Measurements from ENCODE around the gene LLGL1.

The LLGL1 gene

DNA sequence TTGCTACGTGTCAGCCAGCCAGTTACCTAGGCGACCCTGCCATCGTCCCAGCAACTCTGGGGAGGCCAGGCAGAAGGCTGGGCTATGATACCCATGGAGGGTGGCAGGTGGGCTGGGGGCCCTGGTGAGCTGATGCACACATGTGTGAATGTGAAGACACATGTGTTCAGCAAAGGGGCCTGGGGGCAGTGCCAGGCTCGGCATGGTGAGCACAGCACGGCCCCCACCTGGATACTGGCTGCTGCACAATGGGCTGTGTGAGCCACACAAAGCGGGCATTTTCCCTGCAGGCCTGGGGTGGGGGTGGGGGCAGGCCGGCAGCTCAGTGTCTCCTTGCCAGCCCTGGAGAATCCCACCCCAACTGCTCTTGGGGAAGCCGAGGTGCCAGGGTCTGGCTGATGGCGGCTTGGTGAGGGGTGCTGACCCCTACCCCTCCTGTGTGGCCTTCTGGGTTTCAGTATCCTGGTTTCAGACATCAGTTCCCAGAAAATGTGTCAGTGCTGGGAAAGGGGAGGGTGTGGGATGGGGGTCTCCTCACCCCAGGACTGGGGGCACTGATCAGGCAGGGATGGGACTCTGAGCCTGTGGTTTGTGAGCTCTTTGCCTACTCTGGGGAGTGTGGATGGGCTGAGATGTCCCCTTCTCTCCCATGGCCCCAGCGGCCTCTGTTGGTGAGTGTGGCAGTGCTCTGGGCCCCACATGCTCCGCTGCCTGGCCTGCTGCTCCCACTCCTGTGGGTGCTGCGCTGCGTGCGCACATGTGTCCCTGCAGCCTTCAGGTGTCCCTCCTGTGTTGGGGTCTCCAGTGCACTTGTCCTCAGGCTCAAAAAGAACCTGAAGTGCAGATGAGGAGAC, 5.1 kb downstream of the LLGL1 start:
- no peak for DNase-seq (ENCODE audit: low read depth)

DNA sequence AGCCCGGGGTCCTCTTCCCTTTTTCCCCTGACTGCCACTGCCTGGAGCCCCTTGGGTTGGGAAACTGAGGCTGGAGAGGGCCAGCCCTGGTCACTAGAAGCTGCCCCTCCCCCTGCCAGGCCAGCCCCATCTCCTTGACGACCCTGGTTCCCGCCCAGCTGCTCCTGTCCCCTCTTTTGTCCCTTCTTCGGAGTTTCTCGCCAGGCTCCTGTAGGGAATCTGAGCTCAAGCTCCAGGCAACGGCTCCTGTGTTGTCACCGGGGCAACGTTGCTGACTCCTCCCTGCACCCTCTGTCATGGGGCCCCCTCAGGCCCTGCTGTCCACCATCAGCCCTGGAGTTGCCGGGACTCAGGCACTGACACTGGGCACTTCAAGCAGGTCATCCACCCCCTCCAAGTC, 5.7 kb downstream of the LLGL1 start:
- DNase-seq (ENCODE audit: low read depth) = no peak

DNA sequence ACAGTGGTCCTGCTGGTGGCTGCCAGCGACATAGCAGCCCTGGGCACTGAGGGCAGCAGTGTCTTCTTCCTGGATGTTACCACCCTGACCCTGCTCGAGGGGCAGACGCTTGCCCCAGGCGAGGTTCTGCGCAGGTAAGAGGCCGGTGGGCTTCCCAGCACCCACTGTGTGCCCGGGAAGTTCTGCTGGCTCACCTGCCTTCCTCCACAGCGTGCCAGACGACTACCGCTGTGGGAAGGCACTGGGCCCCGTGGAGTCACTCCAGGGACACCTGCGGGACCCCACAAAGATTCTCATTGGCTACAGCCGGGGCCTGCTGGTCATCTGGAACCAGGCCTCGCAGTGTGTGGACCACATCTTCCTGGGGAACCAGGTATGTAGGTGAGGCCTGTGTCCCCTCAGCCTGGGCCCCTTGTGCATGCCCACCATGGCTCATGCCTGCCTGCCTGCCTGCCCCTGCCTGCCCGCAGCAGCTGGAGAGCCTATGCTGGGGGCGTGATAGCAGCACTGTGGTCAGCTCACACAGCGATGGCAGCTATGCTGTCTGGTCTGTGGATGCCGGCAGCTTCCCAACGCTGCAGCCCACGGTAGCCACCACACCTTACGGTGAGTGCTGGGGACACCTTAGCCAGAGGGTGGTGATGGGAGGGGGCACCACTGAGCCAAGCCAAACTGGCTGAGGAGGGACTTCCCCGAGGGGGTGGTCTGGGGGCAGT, 8.5 kb downstream of the LLGL1 start:
- no peak for DNase-seq (ENCODE audit: low read depth)

DNA sequence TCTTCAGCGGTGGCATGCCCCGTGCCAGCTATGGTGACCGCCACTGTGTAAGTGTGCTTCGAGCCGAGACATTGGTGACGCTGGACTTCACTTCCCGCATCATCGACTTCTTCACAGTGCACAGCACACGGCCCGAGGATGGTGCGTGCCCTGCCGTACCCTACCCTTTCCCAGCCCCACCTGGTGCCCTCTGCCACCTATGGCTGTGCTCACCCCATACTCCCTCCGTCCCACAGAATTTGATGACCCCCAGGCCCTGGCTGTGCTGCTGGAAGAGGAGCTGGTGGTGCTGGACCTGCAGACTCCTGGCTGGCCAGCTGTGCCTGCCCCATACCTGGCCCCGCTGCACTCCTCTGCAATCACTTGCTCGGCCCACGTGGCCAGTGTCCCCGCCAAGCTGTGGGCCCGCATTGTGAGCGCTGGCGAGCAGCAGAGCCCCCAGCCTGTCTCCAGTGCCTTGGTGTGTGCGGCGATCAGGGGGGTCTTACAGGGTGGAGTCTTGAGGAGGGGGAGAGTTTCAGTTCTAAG, 9.5 kb downstream of the LLGL1 start:
- no peak for DNase-seq (ENCODE audit: low read depth)

DNA sequence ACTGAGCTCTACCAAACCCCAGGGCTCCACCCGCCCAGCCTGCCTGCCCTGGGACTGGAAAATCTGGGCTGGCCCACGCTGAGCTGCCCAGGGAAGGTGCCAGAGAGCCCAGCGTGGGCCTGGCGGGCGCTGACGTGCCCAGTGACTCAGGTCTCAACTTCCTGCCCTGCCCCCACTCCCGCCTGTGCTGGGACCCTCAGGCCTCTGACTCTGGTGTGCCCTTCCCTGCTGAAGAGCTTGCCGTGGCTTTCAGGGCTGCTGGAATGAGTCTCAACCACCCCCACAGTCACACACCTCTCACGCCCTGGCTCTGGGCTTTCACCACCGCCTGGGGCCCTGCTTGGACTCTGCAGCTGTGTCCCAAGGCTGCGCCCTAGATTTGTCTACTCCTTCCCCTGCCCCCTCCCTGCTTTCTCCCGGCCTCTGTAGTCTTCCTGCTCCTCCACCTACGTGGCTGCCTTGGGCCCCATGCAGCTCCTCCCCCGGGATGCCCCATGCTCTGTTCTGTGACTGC, 10.4 kb downstream of the LLGL1 start:
- DNase-seq (ENCODE audit: low read depth) = peak; percentile 47

DNA sequence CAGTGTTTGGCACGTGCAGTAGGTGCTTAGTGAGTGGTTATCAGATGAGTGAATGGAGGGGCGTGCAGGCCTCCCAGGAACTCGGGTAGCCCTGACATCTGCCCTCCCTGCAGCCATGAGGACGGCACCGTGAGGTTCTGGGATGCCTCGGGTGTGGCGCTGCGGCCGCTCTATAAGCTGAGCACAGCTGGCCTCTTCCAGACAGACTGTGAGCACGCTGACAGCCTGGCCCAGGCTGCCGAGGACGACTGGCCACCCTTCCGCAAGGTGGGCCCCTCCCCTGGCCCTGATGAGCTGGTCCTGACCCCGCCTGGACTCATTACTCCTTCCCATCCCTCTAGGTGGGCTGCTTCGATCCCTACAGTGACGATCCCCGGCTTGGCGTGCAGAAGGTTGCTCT, 11.1 kb downstream of the LLGL1 start:
- no peak for DNase-seq (ENCODE audit: low read depth)

DNA sequence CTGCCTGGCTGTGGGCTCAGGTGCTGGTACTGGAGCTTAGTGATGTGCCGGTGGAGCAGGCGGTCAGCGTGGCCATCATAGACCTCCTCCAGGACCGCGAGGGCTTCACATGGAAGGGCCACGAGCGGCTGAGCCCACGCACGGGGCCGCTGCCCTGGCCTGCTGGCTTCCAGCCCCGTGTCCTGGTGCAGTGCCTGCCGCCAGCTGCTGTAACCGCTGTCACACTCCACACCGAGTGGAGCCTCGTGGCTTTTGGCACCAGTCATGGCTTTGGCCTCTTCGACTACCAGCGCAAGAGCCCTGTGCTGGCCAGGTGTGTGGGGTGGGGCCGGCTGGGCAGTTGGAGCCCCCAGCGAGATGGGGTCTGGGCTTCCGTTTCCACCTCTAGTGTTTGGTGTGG, 12.0 kb downstream of the LLGL1 start:
- no peak for DNase-seq (ENCODE audit: low read depth)

DNA sequence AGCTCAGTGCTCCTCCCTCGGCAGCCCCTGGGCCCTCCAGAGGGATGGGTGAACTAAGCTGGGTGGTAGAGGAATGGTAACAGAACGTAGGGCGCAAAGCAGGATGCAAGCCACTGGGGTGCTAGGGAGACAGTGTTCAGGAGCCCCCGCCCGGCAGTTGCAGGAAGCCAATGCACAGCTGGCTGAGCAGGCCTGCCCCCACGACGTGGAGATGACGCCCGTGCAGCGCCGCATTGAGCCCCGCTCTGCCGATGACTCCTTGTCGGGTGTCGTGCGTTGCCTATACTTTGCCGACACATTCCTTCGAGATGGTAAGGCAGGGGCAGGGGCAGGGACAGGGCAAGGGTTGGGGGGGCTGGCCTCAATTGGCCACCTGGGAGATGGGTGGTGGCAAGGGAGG, 12.9 kb downstream of the LLGL1 start:
- no peak for DNase-seq (ENCODE audit: low read depth)

DNA sequence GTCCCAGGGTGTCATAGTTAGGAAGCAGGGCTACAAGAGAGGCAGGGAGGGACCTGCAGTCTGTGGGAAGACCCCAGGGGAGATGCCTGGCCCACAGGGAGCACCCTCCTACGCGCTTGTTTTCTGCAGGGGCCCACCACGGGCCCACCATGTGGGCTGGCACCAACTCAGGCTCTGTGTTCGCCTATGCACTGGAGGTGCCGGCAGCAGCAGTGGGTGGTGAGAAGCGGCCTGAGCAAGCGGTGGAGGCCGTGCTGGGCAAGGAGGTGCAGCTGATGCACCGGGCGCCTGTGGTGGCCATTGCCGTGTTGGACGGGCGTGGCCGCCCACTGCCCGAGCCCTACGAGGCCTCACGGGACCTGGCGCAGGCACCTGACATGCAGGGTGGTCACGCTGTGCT, 15.0 kb downstream of the LLGL1 start:
- no peak for DNase-seq (ENCODE audit: low read depth)

DNA sequence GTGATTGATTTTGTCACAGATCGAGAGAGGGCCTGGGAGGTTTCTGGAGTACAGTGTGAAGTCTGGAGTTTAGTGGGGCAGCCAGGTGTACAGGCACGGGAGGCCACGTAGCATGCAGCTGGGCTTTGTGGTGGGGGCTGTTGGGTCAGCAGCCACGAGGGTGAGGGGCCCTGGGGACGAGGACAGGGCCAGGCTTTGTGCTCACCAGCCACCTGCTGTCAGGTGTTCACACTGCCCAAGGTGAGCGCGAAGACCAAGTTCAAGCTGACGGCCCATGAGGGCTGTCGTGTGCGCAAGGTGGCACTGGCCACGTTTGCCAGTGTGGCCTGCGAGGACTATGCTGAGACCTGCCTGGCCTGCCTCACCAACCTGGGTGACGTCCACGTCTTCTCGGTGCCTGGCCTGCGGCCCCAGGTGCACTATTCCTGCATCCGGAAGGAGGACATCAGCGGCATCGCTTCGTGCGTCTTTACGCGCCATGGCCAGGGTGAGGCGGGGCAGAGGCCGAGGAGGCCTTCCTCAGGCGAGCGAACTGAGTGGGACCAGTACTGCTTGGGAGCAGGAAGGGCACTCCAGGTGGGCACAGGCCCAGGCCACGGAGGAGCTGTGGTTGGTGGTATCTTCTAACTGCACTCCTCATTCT, 15.9 kb downstream of the LLGL1 start:
- no peak for DNase-seq (ENCODE audit: low read depth)

DNA sequence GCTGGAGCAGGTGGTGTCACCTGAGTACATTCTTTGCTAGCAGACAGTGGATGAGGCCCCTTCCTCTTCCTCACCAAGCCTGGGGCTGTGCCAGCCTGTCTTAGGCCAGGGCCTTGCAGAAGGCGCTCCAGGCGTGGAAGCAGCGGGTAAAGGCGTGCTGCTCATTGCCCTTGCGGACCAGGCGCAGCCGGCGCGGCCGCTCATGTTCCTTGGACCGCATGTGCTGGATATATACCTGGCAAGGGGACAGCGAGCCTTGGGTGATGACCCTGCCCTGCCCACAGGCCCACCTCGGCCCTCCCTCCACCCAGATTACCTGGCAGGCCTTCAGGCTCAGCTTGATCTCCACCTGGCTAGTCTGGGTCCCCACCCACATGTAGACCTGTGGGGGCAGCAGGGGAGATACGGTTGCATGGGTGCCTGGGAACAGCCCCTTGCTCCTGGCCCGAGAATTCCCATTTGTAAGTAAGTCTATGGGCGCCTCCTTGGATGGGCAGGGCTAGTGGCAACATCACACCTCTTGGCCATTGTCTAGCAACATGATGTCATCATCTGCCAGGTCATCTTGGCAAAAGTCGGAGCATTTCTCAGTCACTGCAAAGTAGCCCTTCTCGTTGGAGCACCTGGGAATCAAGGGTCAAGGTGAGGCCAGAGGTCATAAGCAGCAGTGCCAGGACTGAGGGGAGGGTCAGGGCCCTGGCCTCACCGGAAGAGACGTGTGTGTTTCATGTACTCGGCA, 19.8 kb downstream of the LLGL1 start:
- DNase-seq (ENCODE audit: low read depth) = no peak

DNA sequence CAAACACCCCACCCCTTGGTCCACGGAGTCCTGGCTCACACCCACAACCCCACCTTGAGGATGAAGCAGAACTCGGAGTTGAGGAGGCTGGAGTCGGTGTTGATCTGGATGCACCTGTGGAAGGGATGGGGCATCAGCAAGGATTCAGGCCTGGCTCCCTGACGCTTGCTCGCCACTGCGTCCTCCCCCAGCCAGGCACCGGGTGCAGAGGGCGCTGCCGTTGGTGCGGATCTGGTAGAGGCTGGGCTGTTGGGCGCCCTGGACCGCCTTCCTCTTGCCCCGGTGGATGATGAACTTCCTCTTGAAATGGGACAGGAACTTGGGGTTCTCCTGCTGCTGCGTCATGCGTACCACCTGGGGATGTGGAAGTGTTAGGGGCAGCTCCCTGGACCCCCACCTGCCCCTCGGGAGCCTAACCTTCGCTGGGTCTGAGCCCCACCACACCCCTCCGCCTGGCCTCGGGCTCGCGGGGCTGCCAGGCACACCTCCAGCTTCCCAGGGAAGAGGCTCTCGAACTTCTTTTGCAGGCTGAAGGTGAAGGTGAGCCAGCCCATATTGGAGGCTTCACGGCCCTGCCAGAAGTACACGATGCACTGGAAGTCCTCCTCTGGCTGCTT, 20.8 kb downstream of the LLGL1 start:
- no peak for DNase-seq (ENCODE audit: low read depth)

DNA sequence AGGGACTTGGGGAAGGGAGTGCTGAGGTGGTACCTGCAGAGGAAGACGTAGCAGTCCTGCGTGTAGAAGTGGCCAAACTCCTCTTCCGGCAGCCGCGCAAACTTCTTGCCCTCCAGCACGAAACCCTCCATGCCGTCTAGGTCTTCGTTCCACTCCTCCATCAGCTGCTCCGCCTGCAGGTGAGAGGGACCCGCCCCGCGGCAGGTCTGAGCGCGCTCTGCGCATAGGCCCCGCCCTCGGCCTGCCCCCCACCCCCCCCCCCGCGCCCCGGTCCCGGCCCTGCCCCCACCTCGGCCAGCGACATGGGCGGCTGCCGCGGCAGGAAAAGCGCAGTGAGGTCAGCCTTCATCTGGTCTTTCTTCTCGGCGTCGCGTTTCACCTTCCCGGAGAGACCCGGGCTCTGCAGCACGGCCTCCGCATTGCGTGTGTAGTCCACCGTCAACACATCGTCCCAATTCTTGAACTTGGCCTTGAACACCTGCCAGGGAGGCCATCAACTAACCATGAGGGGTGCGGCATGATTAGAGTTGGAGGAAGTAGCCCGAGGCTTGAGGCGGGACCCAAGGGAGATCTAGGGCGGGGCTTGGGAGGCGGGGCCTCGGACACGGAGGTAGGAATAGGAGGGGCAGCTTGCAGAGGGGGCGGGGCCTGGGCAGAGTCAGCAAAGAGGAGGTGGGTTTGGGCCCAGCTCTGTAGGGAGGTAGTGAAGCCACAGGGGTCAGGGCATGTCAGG, 21.6 kb downstream of the LLGL1 start:
- peak; percentile 77 for DNase-seq (ENCODE audit: low read depth)

DNA sequence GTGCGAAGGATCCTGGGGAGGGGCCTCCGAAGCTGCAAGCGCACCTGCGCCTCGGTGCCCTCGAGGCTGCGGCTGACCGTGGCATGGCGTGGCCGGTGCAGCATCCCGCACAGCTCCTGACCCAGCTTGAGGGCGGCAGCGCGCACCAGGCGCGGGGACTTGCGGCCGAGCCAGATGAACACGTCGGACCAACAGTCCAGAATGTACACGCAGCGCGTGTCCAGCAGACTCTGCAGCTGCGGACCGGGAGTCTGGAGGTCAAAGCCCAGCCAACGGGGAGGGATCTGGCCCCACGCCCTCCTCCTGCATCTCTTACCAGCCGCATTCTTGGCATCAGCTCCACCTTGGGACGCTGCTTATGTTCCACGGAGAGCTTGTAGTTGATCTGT, 22.2 kb downstream of the LLGL1 start:
- no peak for DNase-seq (ENCODE audit: low read depth)

DNA sequence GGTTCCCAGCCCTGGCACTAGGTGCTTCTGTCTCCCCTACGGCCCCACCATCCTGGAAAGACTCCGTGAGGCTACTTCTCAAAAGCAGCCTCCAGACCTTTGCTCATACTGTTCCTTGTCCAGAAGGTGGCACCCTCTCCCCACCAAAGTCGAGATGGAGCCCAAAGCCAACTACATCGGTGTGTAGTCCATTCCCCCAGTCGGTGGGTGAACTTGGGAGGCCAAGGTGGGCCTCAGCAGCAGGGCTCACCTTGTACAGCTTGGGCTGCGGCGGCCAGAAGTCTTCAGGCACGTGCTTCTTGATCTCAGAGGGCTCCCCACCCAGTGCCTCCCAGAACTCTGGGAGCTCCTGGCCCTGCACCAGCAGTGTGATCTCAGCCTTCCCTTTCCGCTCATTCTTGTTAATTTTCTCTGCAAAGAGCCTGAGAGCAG, 22.9 kb downstream of the LLGL1 start:
- DNase-seq (ENCODE audit: low read depth) = peak; percentile 71

DNA sequence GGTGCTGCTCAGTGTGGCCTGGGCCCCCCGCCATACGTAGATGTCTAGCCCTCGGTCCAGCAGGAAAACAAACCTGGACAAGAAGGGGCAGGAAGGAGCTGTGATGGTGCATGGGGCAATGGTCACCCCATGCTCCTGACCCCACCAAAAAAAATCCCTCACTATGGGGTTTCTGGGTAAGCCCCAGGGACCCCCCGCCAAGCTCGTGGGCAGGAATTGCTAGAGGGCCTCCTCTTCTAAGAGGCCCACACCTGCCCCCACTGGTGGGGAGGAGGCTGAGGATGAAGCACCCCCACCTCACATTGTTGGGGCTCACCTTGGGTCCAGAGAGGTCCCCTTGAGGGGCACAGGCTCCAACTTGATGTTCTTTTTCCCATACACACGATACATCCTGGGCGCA, 23.4 kb downstream of the LLGL1 start:
- DNase-seq (ENCODE audit: low read depth) = no peak

DNA sequence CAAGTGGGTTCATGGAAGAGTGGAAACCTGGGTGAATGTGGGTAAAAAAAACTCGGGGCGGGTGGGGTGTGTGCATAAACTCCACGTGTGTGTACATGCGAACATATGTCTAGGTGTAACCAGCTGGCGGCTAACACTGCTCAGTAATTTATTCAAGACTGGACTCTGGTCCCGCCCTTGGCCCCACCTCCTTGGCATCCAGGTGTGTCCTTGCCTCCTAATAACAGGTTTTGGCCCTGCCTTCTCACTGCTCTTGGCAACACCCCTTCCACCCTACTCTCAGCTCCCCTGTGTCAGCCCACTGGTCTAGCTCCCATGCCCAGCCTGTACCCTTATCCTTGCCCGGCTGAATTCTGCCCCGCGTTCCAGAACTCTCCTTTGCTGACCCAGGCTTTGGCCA, 24.8 kb downstream of the LLGL1 start:
- no peak for DNase-seq (ENCODE audit: low read depth)

DNA sequence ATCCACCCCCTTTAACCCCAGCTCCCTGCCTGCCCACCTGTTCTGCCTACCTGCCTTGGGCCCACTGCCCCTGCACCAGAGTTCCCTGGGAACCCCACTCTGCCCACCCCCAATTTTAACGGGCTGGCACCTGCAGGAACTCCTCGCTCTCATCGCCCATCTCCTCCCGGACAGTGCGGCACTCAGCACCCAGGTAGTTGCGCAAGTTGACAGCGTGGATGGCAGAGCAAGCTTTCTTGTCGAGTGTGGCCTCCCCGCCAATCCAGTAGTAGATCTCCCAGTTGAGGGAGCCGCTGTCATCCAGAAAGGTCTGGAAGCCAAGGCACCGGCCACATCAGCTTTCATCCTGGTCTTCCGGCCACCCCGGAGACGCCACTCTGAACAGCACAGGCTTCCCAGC, 25.3 kb downstream of the LLGL1 start:
- DNase-seq (ENCODE audit: low read depth) = no peak

DNA sequence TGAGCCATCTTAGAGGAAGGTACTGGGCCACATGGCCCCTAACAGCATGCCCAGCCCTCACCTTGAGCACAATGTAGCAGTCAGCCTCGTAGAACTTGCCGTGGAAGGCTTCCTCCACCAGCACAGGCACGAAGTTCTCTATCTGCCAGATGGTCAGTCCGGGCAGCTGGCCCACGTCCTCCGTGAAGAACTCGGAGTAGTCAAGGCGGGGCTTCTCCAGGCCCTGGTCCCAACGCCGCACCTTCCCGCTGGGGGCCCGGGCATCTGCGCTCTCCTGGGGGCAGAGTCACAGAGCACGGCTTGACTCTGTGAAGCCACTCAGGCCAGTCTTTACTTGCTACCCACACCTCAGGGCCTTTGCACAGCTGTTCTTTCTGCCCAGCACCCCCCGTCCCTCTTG, 25.8 kb downstream of the LLGL1 start:
- no peak for DNase-seq (ENCODE audit: low read depth)

DNA sequence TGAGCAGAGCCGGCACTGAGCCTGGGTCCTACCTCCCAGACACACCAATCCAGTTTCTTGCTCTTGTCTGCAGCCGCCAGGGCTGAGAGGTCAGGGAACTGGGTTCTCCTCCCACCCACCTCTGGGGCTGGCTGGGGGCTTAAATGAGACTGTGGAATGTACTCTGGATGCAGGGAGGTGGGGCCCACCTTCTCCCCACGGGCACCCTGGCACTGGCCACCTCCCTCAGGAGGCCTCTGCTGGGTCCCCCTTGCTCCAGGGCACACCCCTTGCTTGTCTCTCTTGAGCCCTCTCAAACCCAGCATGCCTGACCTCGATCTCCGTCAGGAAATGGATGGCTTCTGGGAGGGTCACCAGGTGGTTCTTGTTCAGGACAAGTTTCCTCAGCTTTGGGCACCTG, 26.7 kb downstream of the LLGL1 start:
- no peak for DNase-seq (ENCODE audit: low read depth)

Data from iris pigment epithelial cell (primary cell).